22Rv1 (cell line): ENCODE results near the gene ZNF407.

Source experiments
- H3K27ac ChIP-seq: fragments of 450-650 bp; 2 replicates; pipeline ENCODE4 v1.5.1; 2017
- ZFX ChIP-seq: fragments of 450-650 bp; IDR thresholded peaks from 2 replicates; pipeline ENCODE4 v1.6.1; 2017; ENCODE audit warnings: antibody characterized with exemption, borderline replicate concordance
- TF ChIP-seq, protein P1 (sequence below): fragments of 450-650 bp; IDR thresholded peaks from 2 replicates; pipeline ENCODE4 v1.5.1; 2017; ENCODE audit warnings: mild to moderate bottlenecking

ZNF407 gene

DNA sequence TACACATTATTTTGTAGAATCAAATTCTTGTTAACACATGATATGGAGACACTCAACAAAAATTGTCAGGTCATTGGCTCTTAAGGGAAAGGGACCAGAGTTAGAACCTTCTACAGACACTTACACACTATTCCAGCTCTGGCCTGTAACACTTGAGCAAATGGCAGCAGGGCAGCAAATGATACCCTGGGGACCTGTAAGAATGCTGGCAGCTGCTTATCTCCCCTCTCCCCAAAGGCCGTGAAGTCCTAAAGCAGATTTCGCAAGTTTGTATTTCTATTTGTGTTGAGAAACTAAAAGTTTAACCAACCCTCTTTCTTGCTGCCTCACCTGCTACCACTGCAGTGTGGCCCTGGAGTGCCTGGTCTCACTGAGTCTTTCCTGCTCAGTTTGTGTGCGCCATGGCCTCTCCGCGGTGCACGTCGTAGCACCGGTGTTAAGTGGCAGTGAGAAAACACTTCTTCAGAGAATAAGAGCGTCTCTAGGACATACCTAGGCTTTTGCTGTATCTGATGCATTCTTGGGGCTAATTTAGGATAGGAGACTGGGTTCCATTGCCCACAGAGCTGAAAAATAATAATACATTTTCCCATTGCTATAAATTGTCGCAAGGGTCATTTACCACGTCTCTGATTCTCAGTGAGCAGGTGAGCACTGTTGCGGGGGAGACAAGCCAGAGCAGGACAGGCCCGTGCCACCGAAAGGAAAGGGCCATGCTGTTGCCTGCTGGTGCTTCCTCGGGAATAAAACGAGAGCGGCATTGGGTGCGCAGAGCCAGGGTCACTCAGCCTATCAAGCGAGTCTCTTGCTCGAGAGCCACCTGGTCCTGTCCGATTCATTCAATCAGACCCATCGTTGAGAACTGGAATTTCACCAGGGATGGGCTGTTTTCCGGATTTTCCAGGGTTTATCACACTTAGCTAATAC lies 406.4 kb downstream of the ZNF407 start:
- no peak overlapping the region for H3K27ac ChIP-seq
- TF ChIP-seq ZFX = no peak
- TF ChIP-seq, protein P1, sequence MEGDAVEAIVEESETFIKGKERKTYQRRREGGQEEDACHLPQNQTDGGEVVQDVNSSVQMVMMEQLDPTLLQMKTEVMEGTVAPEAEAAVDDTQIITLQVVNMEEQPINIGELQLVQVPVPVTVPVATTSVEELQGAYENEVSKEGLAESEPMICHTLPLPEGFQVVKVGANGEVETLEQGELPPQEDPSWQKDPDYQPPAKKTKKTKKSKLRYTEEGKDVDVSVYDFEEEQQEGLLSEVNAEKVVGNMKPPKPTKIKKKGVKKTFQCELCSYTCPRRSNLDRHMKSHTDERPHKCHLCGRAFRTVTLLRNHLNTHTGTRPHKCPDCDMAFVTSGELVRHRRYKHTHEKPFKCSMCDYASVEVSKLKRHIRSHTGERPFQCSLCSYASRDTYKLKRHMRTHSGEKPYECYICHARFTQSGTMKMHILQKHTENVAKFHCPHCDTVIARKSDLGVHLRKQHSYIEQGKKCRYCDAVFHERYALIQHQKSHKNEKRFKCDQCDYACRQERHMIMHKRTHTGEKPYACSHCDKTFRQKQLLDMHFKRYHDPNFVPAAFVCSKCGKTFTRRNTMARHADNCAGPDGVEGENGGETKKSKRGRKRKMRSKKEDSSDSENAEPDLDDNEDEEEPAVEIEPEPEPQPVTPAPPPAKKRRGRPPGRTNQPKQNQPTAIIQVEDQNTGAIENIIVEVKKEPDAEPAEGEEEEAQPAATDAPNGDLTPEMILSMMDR = no peak

DNA sequence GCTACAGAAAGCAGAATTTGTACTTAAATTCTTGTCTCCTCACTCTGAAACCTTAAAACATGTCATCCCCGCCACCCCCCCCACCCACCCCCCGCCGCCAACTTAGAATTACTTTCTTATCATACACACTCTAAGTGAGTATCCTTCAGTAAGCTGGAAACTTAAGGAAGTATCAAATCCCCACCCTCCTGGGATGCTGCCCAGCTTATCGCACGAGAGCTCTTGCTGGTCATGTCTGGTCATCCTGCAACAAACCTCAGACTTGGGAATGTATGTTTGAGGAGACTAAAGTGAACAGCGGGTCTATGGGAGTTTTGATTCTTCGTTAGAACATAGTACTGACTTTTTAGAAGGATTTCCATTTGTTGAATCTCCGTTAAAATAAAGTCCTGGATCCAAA lies 408.0 kb downstream of the ZNF407 start:
- no peak for TF ChIP-seq ZFX
- TF ChIP-seq, protein P1 = no peak

DNA sequence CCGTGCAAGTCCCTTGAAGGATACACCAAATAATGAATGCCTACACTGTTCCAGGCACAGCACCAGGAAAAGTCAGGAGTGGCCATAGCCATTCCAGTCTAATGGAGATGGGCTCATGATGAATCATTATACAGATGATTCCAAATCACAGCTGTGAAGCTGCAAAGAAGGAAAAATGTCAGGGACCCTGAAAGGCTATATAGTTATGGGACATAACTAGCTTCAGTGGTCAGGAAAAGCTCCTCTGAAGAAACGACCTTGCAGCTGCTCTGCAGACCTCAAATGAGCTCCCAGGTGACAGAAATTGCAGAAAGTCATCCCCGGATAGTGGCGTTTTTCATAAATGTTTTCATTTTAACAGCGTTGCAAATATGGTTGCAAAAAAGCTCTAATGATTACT lies 410.5 kb downstream of the ZNF407 start:
- H3K27ac ChIP-seq = no peak overlapping the region
- no peak for TF ChIP-seq ZFX
- TF ChIP-seq, protein P1 = no peak

More for the DNA sequence above, 408.0 kb downstream of the ZNF407 start:
- H3K27ac ChIP-seq = no peak overlapping the region

DNA sequence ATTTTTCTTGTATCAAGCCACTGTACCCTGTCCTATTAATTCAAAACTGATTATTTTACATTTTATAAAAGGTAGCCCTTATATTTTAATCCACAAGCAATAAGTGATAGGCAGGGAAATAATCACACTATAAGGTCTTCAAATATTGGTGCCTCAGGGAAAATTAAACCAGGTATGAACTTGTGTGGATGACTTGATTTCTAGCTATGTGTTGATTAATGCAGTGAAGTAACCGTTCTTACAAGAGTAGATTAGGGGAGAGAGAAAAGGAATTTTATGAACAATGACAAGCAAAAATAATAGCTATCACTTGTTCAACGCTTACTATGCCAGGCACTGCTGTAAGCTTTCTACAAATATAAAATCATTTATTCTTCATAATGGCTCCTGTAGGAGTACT lies 411.6 kb downstream of the ZNF407 start:
- TF ChIP-seq ZFX = no peak
- TF ChIP-seq, protein P1 = no peak
- H3K27ac ChIP-seq = no peak overlapping the region

DNA sequence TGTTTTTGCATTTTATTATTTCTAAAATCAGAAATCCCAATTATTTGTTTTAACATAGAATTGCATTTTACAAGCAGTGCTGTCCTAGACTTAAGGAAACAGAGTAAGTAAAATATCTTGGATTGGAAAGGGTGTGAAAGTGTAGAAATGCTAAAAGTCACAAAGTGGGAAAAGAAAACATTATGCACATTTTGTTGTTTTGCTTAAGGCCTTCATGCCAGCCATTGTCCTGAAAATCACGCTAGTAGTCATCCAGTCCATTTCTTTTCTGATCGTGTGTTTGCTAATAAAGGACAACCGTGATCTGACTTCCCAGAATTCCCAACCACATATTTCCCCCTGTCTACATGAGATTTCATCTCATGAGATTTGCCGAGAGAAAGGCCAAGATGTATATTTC lies 412.2 kb downstream of the ZNF407 start:
- no peak overlapping the region for H3K27ac ChIP-seq
- TF ChIP-seq, protein P1 = no peak
- no peak for TF ChIP-seq ZFX

DNA sequence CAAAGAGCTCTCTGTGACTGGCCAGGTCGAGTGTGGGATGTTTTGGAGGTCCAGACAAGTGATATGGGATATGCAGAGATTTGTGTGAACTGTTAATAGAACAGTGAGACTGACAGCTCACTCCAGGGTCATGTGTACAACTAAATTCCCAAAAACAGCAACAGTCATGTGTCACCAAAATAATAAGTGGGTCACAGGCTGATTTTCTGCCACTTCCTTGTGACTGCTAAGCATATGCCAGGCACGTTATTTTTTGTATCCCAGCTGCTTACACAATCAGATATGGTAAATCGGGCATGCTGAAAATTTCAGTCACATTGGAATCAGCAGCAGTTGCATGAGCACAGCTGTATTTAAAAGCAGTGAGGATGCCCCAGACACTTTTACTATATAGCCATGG lies 412.6 kb downstream of the ZNF407 start:
- TF ChIP-seq, protein P1 = no peak
- TF ChIP-seq ZFX = no peak
- H3K27ac ChIP-seq = no peak overlapping the region

DNA sequence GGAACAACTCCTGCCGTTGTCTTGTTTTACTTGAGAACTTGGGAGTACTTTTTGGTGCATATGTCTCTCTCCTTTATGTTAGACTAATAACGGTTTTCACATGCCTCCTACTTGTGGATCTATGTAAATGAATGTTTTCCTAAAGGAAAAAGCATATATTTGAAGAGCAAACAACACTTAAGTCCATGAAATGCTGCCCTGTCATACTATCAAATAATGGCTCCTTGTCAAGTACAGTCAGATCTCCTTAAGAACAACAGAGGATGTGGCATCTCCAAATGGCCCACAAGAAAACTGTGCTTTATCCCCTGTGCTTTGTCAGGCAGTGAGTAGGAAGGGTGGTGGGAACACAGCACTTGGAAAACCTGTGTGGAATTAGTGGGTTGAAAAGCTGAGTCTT lies 413.0 kb downstream of the ZNF407 start:
- TF ChIP-seq, protein P1 = no peak
- TF ChIP-seq ZFX = no peak
- H3K27ac ChIP-seq = no peak overlapping the region
